Thyroid gland (tissue), 4 donors: Measurements from ENCODE around the gene GRIN3A. TPM values are rescaled to one million over a fixed set of nuclear protein-coding genes. Genes with fewer than 3 reads are reported as not detected.

Experiments used
- DNase-seq, 2 donors: peaks; one replicate each; pipeline ENCODE4 v3.0.0-alpha.2; 2019
- H3K27ac ChIP-seq, 3 donors: fragments of 200-600 bp; sonication (generic); 1 replicate in 2 of 3; 2 replicates in 1 of 3; pipeline ENCODE4 v1.5.1; 2016 to 2019; ENCODE audit warnings: mild to moderate bottlenecking in 1 of 3, moderate library complexity in 1 of 3
- H3K27me3 ChIP-seq: fragments of 200-600 bp; sonication (generic); one replicate; pipeline ENCODE4 v1.5.1; 2019
- H3K36me3 ChIP-seq, 2 donors: fragments of 200-600 bp; sonication (generic); one replicate each; pipeline ENCODE4 v1.5.1; 2016 to 2019
- H3K4me1 ChIP-seq, 2 donors: fragments of 200-600 bp; sonication (generic); one replicate each; pipeline ENCODE4 v1.5.1; 2017 to 2019
- H3K4me3 ChIP-seq, 3 donors: fragments of 200-600 bp; sonication (generic); replicated peaks in 1 of 3; 1 replicate in 2 of 3; 2 replicates in 1 of 3; pipeline ENCODE4 v1.5.1; 2016; ENCODE audit warnings: mild to moderate bottlenecking in 1 of 3
- H3K9me3 ChIP-seq: fragments of 200-600 bp; sonication (generic); one replicate; pipeline ENCODE4 v1.5.1; 2017
- POLR2A ChIP-seq, 2 donors: fragments of 450-650 bp; IDR thresholded peaks; one replicate each; pipeline ENCODE4 v1.6.1; 2017; ENCODE audit warnings: antibody characterized with exemption in 2 of 2, mild to moderate bottlenecking in 2 of 2, moderate library complexity in 1 of 2
- WGBS, 2 donors: methylation state at CpG; one replicate each; pipeline ENCODE4 v1.1.5; 2017; 5-methylcytosine and 5-hydroxymethylcytosine counted together
- intact Hi-C: fragments of 100-400 bp; cut with DNase I; formaldehyde crosslinking; loops from one replicate; pipeline ENCODE4 v1.15.1; 2023
- total RNA-seq, 4 donors: library from RNA; depleted of rRNA; stranded (reverse); fragments of >200 nt; gene quantifications; one replicate each; pipeline ENCODE4 v1.2.3, GENCODE V29; 2016
- TF ChIP-seq, protein P1 (sequence below), 6 experiments: fragments of 200-600 bp in 3 of 6; fragments of 450-650 bp in 3 of 6; sonication (generic) in 3 of 6; IDR thresholded peaks; one replicate each; pipeline ENCODE4 v1.5.1; 2016 to 2019; ENCODE audit warnings: antibody characterized with exemption in 6 of 6, mild to moderate bottlenecking in 2 of 6, inconsistent platforms in 1 of 6, moderate library complexity in 1 of 6

GRIN3A gene
- total RNA-seq, 4 donors from 2014 or later = not detected

DNA sequence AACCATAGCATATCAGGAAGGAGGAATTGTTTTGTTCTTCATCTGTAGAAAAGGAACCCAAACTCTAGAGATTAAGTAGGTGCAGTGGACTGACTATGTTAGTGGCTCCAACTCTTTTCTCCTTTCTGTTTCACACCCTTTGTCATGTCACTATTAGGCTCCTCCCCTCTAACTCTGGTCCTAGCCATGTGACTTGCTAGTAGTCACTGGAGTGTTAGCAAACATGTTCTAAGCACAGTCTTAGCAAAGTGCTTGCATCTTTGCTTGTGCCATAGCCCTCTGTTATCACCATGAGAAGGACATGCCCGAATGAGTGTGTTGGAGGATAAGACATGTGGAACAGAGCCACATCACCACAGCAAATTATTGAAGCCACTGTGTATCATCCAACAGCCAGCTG, 88.3 kb downstream of the GRIN3A start:
- Histone ChIP-seq H3K4me1 (no peaks in the 10 kb centered on the region), H3K27me3 (no peaks in the 10 kb centered on the region), H3K36me3 (no peaks in the 10 kb centered on the region), H3K9me3 (no peaks in the 10 kb centered on the region), H3K4me3 (no peak overlapping the region), H3K27ac (no peak overlapping the region)
- 61 to 80% methylated on average over 1 of the region's 1 CpG for WGBS, 2 donors
- no peak for TF ChIP-seq POLR2A (IDR thresholded peaks at IDR 0.05)
- TF ChIP-seq, protein P1, sequence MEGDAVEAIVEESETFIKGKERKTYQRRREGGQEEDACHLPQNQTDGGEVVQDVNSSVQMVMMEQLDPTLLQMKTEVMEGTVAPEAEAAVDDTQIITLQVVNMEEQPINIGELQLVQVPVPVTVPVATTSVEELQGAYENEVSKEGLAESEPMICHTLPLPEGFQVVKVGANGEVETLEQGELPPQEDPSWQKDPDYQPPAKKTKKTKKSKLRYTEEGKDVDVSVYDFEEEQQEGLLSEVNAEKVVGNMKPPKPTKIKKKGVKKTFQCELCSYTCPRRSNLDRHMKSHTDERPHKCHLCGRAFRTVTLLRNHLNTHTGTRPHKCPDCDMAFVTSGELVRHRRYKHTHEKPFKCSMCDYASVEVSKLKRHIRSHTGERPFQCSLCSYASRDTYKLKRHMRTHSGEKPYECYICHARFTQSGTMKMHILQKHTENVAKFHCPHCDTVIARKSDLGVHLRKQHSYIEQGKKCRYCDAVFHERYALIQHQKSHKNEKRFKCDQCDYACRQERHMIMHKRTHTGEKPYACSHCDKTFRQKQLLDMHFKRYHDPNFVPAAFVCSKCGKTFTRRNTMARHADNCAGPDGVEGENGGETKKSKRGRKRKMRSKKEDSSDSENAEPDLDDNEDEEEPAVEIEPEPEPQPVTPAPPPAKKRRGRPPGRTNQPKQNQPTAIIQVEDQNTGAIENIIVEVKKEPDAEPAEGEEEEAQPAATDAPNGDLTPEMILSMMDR (IDR thresholded peaks at IDR 0.05) = no peak
- intact Hi-C loops = no loop called here
- DNase-seq = no peak

DNA sequence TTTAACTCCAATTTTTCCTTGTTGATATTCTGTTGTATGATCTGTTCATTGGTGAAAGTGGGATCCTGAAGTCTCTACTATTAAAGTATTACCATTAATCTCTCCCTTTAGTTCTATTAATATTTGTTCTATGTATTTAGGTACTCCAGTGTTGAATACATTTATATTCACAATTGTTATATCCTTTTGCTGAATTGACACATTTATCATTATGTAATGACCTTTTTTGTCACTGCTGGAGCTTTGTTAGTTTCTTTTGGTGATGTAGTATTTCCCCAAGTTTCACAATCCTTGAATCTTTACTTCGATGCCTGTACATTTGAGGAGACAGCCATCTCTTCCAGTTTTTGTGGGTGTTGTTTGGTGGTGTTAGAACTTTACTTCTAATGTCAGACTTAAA, 90.0 kb downstream of the GRIN3A start:
- DNase-seq = no peak
- intact Hi-C loops = no loop called here
- H3K27ac ChIP-seq = no peak overlapping the region
- 86 to 88% methylated on average over 1 of the region's 1 CpG for WGBS, 2 donors
- H3K27me3 ChIP-seq = no peaks in the 10 kb centered on the region
- no peak overlapping the region for H3K4me3 ChIP-seq
- H3K4me1 ChIP-seq = no peaks in the 10 kb centered on the region
- no peaks in the 10 kb centered on the region for H3K9me3 ChIP-seq
- no peaks in the 10 kb centered on the region for H3K36me3 ChIP-seq
- TF ChIP-seq, protein P1 (IDR thresholded peaks at IDR 0.05) = no peak
- TF ChIP-seq POLR2A (IDR thresholded peaks at IDR 0.05) = no peak

DNA sequence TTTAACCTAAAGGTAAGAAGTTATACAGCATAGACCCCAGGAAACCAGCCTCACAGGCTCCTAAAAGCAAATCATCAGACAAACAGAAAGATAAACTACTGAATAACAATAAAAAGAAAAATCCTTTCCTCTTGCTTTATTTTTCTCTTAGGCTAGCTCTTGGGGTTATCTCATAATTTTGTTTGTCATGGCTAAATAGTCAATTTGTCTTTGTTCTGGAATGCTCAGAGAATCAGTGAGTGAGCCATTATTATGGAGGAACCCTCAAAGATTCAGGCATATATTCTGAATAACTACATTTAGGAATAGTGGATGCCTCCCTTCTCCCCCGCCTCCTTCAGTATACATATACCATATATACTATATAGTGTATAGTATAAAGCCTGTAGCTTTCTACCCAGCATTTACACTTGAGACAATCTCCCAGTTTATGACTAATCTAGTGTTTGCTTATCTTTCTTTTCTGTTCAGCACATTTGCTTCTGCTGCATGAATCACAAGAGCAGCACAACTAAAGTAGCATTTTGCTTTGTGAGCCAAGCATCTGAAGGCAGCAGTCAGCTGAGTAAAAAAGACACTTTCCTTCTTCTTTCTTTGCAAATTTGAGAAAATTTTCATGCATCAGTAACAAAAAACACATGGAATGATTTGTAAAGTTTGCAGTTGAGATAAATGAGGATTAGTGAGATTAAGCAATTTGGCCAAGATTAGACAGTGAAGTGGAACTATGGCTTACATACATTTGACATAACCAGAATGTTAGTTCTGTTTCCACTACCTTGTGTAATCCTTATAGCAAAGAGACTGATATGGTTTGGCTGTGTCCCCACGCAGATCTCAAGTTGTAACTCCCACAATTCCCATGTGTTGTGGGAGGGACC, 98.4 kb downstream of the GRIN3A start:
- no peaks in the 10 kb centered on the region for H3K36me3 ChIP-seq
- DNase-seq = no peak
- H3K9me3 ChIP-seq = no peaks in the 10 kb centered on the region
- WGBS, 2 donors = 73% methylated on average over 2 of the region's 2 CpGs
- H3K27ac ChIP-seq = no peak overlapping the region
- H3K27me3 ChIP-seq = no peaks in the 10 kb centered on the region
- intact Hi-C loops = no loop called here
- TF ChIP-seq, protein P1 (IDR thresholded peaks at IDR 0.05) = no peak
- TF ChIP-seq POLR2A (IDR thresholded peaks at IDR 0.05) = no peak
- H3K4me1 ChIP-seq = no peaks in the 10 kb centered on the region
- H3K4me3 ChIP-seq = no peak overlapping the region

DNA sequence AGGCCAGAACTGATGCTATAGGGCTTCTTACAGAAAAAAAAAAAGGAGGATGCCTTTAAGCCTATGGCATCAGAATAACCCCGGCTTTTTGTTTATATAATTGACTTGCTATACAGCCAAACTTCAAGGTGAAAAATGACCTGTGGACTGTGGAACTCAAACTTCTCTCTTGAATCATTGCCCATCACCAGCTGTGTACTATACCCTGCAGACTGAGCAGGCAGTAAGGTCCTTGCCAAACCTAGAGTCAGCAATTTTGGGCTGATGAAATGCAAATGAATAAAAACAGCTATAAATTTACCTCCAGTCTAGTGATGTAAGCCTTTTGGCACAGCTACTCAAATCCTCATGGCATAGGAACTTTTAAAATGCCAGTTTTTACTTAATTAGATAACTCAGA, 99.1 kb downstream of the GRIN3A start:
- 44 to 78% methylated on average over 1 of the region's 1 CpG for WGBS, 2 donors
- TF ChIP-seq, protein P1 (IDR thresholded peaks at IDR 0.05) = no peak
- no peak for TF ChIP-seq POLR2A (IDR thresholded peaks at IDR 0.05)
- intact Hi-C loops = no loop called here

DNA sequence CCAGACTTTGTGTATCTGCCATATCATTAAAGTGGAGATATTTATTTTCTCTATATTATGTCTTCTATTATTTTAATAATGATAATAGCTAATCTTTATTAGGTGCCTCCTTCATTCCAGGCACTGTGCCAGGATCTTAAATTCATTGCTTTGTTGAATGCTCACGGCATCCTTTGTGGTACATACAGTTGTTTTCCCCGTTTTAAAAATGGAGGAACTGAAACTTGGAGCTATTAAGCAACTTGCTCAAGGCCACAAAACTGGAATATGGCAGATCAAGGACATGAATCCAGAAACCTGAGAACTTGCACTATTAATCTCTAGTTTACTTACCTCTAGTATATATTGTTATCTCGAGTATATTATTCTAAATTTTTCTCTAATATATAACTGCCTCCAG, 102.2 kb downstream of the GRIN3A start:
- 69 to 73% methylated on average over 3 of the region's 3 CpGs for WGBS, 2 donors
- TF ChIP-seq POLR2A (IDR thresholded peaks at IDR 0.05) = no peak
- TF ChIP-seq, protein P1 (IDR thresholded peaks at IDR 0.05) = no peak
- Histone ChIP-seq H3K36me3 (no peaks in the 10 kb centered on the region), H3K27me3 (no peaks in the 10 kb centered on the region), H3K9me3 (no peaks in the 10 kb centered on the region), H3K4me1 (no peaks in the 10 kb centered on the region), H3K27ac (no peak overlapping the region), H3K4me3 (no peak overlapping the region)
- DNase-seq = no peak
- intact Hi-C loops = no loop called here

More for the DNA sequence above, 99.1 kb downstream of the GRIN3A start:
- no peak overlapping the region for H3K4me3 ChIP-seq
- H3K36me3 ChIP-seq = no peaks in the 10 kb centered on the region
- H3K27me3 ChIP-seq = no peaks in the 10 kb centered on the region
- H3K9me3 ChIP-seq = no peaks in the 10 kb centered on the region
- no peak overlapping the region for H3K27ac ChIP-seq
- no peak for DNase-seq
- H3K4me1 ChIP-seq = no peaks in the 10 kb centered on the region
